GM12878 (cell line): ENCODE results near the gene CLDN14. TPM values are rescaled to one million over a fixed set of nuclear protein-coding genes. Genes with fewer than 3 reads are reported as not detected.

Source experiments
- ATAC-seq: fragments of 200-7000 bp; cut with Tn5 transposase; 3 replicates; pipeline ENCODE4 v1.9.1; 2020; ENCODE audit warnings: mild to moderate bottlenecking, moderate library complexity
- BruUV-seq: library from RNA; stranded (reverse); fragments of 400-500 nt; replicated peaks from 2 replicates; lab custom pipeline; 2021; lab: Mats Ljungman, UMichigan
- CTCF ChIA-PET: fragments of 300-600 bp; sonication (Branson Sonifier 250); formaldehyde crosslinking; extraction: SDS; loops from one replicate; lab custom pipeline; 2021; ENCODE audit warnings: inconsistent platforms; lab: Yijun Ruan, JAX
- POLR2A ChIA-PET: fragments of 350-600 bp; formaldehyde crosslinking; extraction: SDS; loops from one replicate; lab custom pipeline; 2021; ENCODE audit warnings: inconsistent platforms; lab: Charles Lee
- RAD21 ChIA-PET: fragments of 300-600 bp; sonication (Branson Sonifier 250); formaldehyde crosslinking; loops from one replicate; lab custom pipeline; 2023; ENCODE audit warnings: antibody characterized with exemption; ENCODE audit not compliant: unreplicated experiment; lab: Charles Lee
- SMC1A ChIA-PET: fragments of 300-600 bp; sonication (Branson Sonifier 250); formaldehyde crosslinking; loops from one replicate; lab custom pipeline; 2023; ENCODE audit not compliant: unreplicated experiment, uncharacterized antibody; lab: Charles Lee
- DNase-seq: peaks from one replicate; pipeline ENCODE4 v3.0.0-alpha.2; 2011; ENCODE audit warnings: low read depth, low spot score
- FAIRE-seq: peaks from 3 replicates; lab custom pipeline; 2011; peaks lifted over from hg19 to GRCh38; lab: Jason Lieb, UNC
- H2AFZ ChIP-seq: 2 replicates; pipeline ENCODE4 v1.6.0; 2011; ENCODE audit warnings: low read depth, low read length, control low read depth; ENCODE audit not compliant: control insufficient read depth
- H3K27ac ChIP-seq: 2 replicates; pipeline ENCODE4 v1.5.1; 2011; ENCODE audit warnings: control low read depth; ENCODE audit not compliant: control insufficient read depth, insufficient read depth
- H3K27me3 ChIP-seq, 2 experiments: replicated peaks in 1 of 2; 2 replicates each; pipeline versions ENCODE4 v1.6.0 to v1.6.1; 2011; ENCODE audit warnings: low read length in 1 of 2; ENCODE audit not compliant: control insufficient read depth in 2 of 2, insufficient read depth in 2 of 2
- H3K36me3 ChIP-seq, 2 experiments: 2 replicates each; pipeline ENCODE4 v1.5.1; 2011; ENCODE audit warnings: low read length in 1 of 2; ENCODE audit not compliant: control insufficient read depth in 2 of 2, insufficient read depth in 2 of 2
- H3K4me1 ChIP-seq: 2 replicates; pipeline ENCODE4 v1.6.1; 2011; ENCODE audit warnings: mild to moderate bottlenecking, low read length, moderate library complexity, mixed read lengths; ENCODE audit not compliant: control insufficient read depth, insufficient read depth
- H3K4me2 ChIP-seq: 2 replicates; pipeline ENCODE4 v1.6.0; 2011; ENCODE audit warnings: control low read depth; ENCODE audit not compliant: control insufficient read depth, insufficient read depth
- H3K4me3 ChIP-seq: fragments of 200-600 bp; sonication (generic); 2 replicates; pipeline ENCODE4 v1.5.1; 2016
- H3K79me2 ChIP-seq: 2 replicates; pipeline ENCODE4 v1.6.0; 2011; ENCODE audit warnings: low read length; ENCODE audit not compliant: control insufficient read depth, insufficient read depth
- H3K9ac ChIP-seq: 2 replicates; pipeline ENCODE4 v1.8.0; 2011; ENCODE audit warnings: low read length, control low read depth, mixed read lengths; ENCODE audit not compliant: control insufficient read depth, insufficient read depth
- H3K9me3 ChIP-seq: replicated peaks from 3 replicates; pipeline ENCODE4 v1.5.1; 2011; ENCODE audit warnings: mild to moderate bottlenecking, low read length; ENCODE audit not compliant: control insufficient read depth, insufficient read depth
- H4K20me1 ChIP-seq: 2 replicates; pipeline ENCODE4 v1.6.0; 2011; ENCODE audit not compliant: control insufficient read depth, insufficient read depth
- ATF7 ChIP-seq: fragments of 450-650 bp; IDR thresholded peaks from 2 replicates; pipeline ENCODE4 v1.6.1; 2016; ENCODE audit warnings: low read depth, mild to moderate bottlenecking
- BHLHE40 ChIP-seq, 2 experiments: fragments of 450-650 bp in 1 of 2; IDR thresholded peaks; 2 replicates each; pipeline ENCODE4 v1.6.1; 2011 to 2017; ENCODE audit warnings: low read depth in 2 of 2, borderline replicate concordance in 1 of 2, improper control_type of control experiment in 1 of 2, low read length in 1 of 2, mild to moderate bottlenecking in 1 of 2
- FOXM1 ChIP-seq: IDR thresholded peaks from 2 replicates; pipeline ENCODE4 v1.6.1; 2012; ENCODE audit warnings: low read depth, mild to moderate bottlenecking, inconsistent platforms, low read length, moderate library complexity
- JUNB ChIP-seq: IDR thresholded peaks from 2 replicates; pipeline ENCODE4 v1.6.1; 2016; ENCODE audit warnings: antibody characterized with exemption, mild to moderate bottlenecking
- MXI1 ChIP-seq: fragments of 150-350 bp; IDR thresholded peaks from 2 replicates; pipeline ENCODE4 v1.6.1; 2011; ENCODE audit warnings: low read depth, mild to moderate bottlenecking, inconsistent platforms, low read length, improper control_type of control experiment
- RUNX3 ChIP-seq: IDR thresholded peaks from 2 replicates; pipeline ENCODE4 v1.6.1; 2012; ENCODE audit warnings: low read length, inconsistent platforms
- STAT3 ChIP-seq: IDR thresholded peaks from 2 replicates; pipeline ENCODE4 v1.6.1; 2011; ENCODE audit warnings: low read depth, low read length, improper control_type of control experiment
- WGBS: methylation state at CpG from one replicate; pipeline ENCODE4 v1.1.6; 2016; ENCODE audit warnings: low lambda C conversion rate; ENCODE audit not compliant: insufficient replicate concordance, insufficient coverage; ENCODE audit errors: missing lambda C conversion rate; 5-methylcytosine and 5-hydroxymethylcytosine counted together
- in situ Hi-C: fragments of 300-500 bp; cut with MboI; formaldehyde crosslinking; loops from 9 replicates; pipeline ENCODE4 v1.14.3; 2018; ENCODE audit warnings: mixed read lengths
- intact Hi-C: fragments of 100-400 bp; cut with micrococcal nuclease; formaldehyde crosslinking; loops from one replicate; pipeline ENCODE4 v1.14.2; 2022; ENCODE audit not compliant: unreplicated experiment
- polyA plus RNA-seq, 11 experiments: library from polyadenylated mRNA; depleted of rRNA in 4 of 11; unstranded in 6 of 11; stranded (reverse) in 5 of 11; fragments of >200 nt; fragmentation: Nextera tagmentation in 4 of 11; fragmentation: Illumina TruSeq in 1 of 11; extraction: Ambion mirVana in 4 of 11; extraction: Trizol in 1 of 11; gene quantifications; 1 replicate in 1 of 11; 2 replicates in 10 of 11; pipeline versions ENCODE4 v1.2.1 to v1.2.3, GENCODE V29; 2011 to 2016; ENCODE audit warnings: inconsistent platforms in 2 of 11, missing spikeins in 2 of 11, low read depth in 1 of 11
- total RNA-seq, 4 experiments: library from RNA; depleted of rRNA in 3 of 4; stranded (reverse); fragments of >200 nt in 3 of 4; fragmentation: Illumina TruSeq in 1 of 4; extraction: Trizol in 1 of 4; gene quantifications; 2 replicates each; pipeline versions ENCODE4 v1.2.1 to v1.2.3, GENCODE V29; 2013 to 2021

The CLDN14 gene
- total and polyA plus RNA-seq, 10 of the 15 experiments (the other 5 are each of a cell fraction or from before 2014, with no cell fraction given), result 0.90 to 19.4 (median 6.6) TPM

DNA sequence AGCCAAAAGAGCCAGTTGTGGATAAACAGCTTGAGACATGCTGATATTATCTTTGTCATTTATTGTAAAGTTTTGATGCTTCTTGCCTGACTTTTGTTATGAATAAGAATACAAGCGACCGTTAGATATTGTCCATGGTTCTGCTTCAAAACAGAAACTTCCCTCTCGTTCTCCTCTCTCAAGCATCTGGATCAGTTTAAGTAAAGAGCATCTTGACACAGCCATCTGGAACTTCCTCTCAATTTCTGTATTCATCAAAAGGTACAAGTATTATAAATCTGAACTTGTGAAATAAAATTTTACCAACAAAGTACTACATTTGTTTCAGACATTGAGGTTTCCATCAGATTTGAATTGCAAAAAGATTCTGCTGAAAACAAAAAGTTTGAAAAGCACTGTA lies 36.4 kb upstream of the CLDN14 start:
- no peaks in the 10 kb centered on the region for H3K27me3 ChIP-seq
- H3K4me1 ChIP-seq, result peaks cover 74% of the 10 kb centered on the region
- DNase-seq (no peak), FAIRE-seq (no peak), ATAC-seq (no peak)
- 3% methylated on average over 3 of the region's 3 CpGs for WGBS
- ChIA-PET CTCF (interaction anchor here (0.8 to 5.5 kb wide), 5 partner anchors 9 to 22 kb away, joined by 3 to 38 read pairs (median 3); no protein-coding TSS in a partner anchor), RAD21 (interaction anchor here (2.0 to 11.3 kb wide), 3 partner anchors 9 to 20 kb away, joined by 9 to 189 read pairs (median 28); no protein-coding TSS in a partner anchor), POLR2A (interaction anchor here (0.6 to 11.6 kb wide), 5 partner anchors 10 to 340 kb away, joined by 4 to 146 read pairs (median 14); no protein-coding TSS in a partner anchor), SMC1A (interaction anchor here (1.0 to 11.6 kb wide), 4 partner anchors 11 to 46 kb away, joined by 3 to 231 read pairs (median 79); no protein-coding TSS in a partner anchor)
- no peaks in the 10 kb centered on the region for H4K20me1 ChIP-seq
- TF ChIP-seq JUNB, result peak; percentile 31; the same call in 1 of the 2 replicates
- no peak for TF ChIP-seq ATF7
- no peak for TF ChIP-seq STAT3
- no peak for TF ChIP-seq RUNX3
- TF ChIP-seq BHLHE40 (IDR thresholded peaks at IDR 0.05; ENCODE audit: borderline replicate concordance in 1 of 2, low read depth in 2 of 2, low read length in 1 of 2), result no peak
- no peak for TF ChIP-seq MXI1
- TF ChIP-seq FOXM1, result 0 out of 2 replicates have a peak, but pooled peaks have one; percentile 12
- in situ Hi-C loops, result loop anchor here (25.0 kb wide), 1 partner anchor 1721 kb away; no protein-coding TSS in a partner anchor
- intact Hi-C loops, result no loop called here
- no peak overlapping the region; the same call in 1 of the 2 replicates for H2AFZ ChIP-seq
- peaks cover 5% of the 10 kb centered on the region for H3K79me2 ChIP-seq
- H3K36me3 ChIP-seq, result no peaks in the 10 kb centered on the region
- no TSS peak for BruUV-seq
- H3K9me3 ChIP-seq, result peaks cover 12% of the 10 kb centered on the region; the same call in 2 of the 3 replicates
- no peak overlapping the region for H3K9ac ChIP-seq
- H3K27ac ChIP-seq, result peak overlapping the region; percentile 83
- H3K4me2 ChIP-seq, result peak overlapping the region; percentile 53
- H3K4me3 ChIP-seq, result peak overlapping the region; percentile 43
